Measurements from ENCODE around the gene CCPG1. TPM values are rescaled to one million over a fixed set of nuclear protein-coding genes. Genes with fewer than 3 reads are reported as not detected.
A peak's percentile ranks its signal among the peaks of the same experiment; 100 is the strongest.

The CCPG1 gene
- total and polyA plus RNA-seq, 10 of the 15 experiments (the other 5 are each of a cell fraction or from before 2014, with no cell fraction given) = 5.1 to 15.8 (median 10.0) TPM

GRCh38 chr15:55319537-55320237 is 88.5 kb downstream of the CCPG1 start (continued):
- TF ChIP-seq, protein P1, sequence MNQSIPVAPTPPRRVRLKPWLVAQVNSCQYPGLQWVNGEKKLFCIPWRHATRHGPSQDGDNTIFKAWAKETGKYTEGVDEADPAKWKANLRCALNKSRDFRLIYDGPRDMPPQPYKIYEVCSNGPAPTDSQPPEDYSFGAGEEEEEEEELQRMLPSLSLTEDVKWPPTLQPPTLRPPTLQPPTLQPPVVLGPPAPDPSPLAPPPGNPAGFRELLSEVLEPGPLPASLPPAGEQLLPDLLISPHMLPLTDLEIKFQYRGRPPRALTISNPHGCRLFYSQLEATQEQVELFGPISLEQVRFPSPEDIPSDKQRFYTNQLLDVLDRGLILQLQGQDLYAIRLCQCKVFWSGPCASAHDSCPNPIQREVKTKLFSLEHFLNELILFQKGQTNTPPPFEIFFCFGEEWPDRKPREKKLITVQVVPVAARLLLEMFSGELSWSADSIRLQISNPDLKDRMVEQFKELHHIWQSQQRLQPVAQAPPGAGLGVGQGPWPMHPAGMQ (IDR thresholded peaks at IDR 0.05; ENCODE audit: borderline replicate concordance) = no peak
- no peak for TF ChIP-seq RELA (IDR thresholded peaks at IDR 0.05; ENCODE audit: borderline replicate concordance, partially characterized antibody)
- TF ChIP-seq NFXL1 (IDR thresholded peaks at IDR 0.05; ENCODE audit: borderline replicate concordance) = no peak
- no peak for TF ChIP-seq E2F4 (IDR thresholded peaks at IDR 0.05; ENCODE audit: low read depth, low read length)
- TF ChIP-seq, protein P2, sequence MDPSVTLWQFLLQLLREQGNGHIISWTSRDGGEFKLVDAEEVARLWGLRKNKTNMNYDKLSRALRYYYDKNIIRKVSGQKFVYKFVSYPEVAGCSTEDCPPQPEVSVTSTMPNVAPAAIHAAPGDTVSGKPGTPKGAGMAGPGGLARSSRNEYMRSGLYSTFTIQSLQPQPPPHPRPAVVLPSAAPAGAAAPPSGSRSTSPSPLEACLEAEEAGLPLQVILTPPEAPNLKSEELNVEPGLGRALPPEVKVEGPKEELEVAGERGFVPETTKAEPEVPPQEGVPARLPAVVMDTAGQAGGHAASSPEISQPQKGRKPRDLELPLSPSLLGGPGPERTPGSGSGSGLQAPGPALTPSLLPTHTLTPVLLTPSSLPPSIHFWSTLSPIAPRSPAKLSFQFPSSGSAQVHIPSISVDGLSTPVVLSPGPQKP (IDR thresholded peaks at IDR 0.05; ENCODE audit: low read depth, low read length) = no peak
- TF ChIP-seq SRF (IDR thresholded peaks at IDR 0.05; ENCODE audit: low read depth in 2 of 2, low read length in 2 of 2) = no peak
- no peak for TF ChIP-seq HDGF (IDR thresholded peaks at IDR 0.05)
- TF ChIP-seq GABPA (IDR thresholded peaks at IDR 0.05; ENCODE audit: low read depth) = no peak
- TF ChIP-seq MEF2B (IDR thresholded peaks at IDR 0.05; ENCODE audit: partially characterized antibody, poor library complexity, severe bottlenecking) = no peak
- no peak for TF ChIP-seq SIX5 (IDR thresholded peaks at IDR 0.05; ENCODE audit: low read depth, low read length, severe bottlenecking)
- no peak for TF ChIP-seq USF1 (IDR thresholded peaks at IDR 0.05; ENCODE audit: borderline replicate concordance, extremely low read length, insufficient read depth, low read depth, low read length)
- TF ChIP-seq SREBF2 (IDR thresholded peaks at IDR 0.05; ENCODE audit: low read length) = no peak
- TF ChIP-seq ZNF217 (IDR thresholded peaks at IDR 0.05) = peak; percentile 93
- TF ChIP-seq ZNF207 (IDR thresholded peaks at IDR 0.05; ENCODE audit: borderline replicate concordance) = no peak
- 0 out of 2 replicates have a peak, but pooled peaks have one; percentile 52 for TF ChIP-seq KDM1A (IDR thresholded peaks at IDR 0.05; ENCODE audit: borderline replicate concordance)
- TF ChIP-seq BCL11A (IDR thresholded peaks at IDR 0.05; ENCODE audit: low read depth, low read length) = no peak
- TF ChIP-seq PRDM15 (CRISPR knock-in tag; IDR thresholded peaks at IDR 0.05) = no peak
- TF ChIP-seq, protein P3, sequence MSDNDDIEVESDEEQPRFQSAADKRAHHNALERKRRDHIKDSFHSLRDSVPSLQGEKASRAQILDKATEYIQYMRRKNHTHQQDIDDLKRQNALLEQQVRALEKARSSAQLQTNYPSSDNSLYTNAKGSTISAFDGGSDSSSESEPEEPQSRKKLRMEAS (IDR thresholded peaks at IDR 0.05; ENCODE audit: low read depth, low read length) = no peak
- TF ChIP-seq FOXM1 (IDR thresholded peaks at IDR 0.05; ENCODE audit: low read depth, low read length) = no peak
- no peak for TF ChIP-seq SPI1 (IDR thresholded peaks at IDR 0.05; ENCODE audit: borderline replicate concordance, insufficient read depth, low read depth, low read length)
- no peak for TF ChIP-seq YBX1 (IDR thresholded peaks at IDR 0.05)
- no peak for TF ChIP-seq ZNF622 (IDR thresholded peaks at IDR 0.05)

All from GM12878 (cell line).